ENCODE data around the gene PTPN23.
"Not testable (repeated sequence)": the region's sequence is repeated elsewhere in the genome, so short reads cannot be mapped to it uniquely, and the experiment has no call there.

PTPN23 gene

GRCh38 chr3:47456984-47457383 lies 76.2 kb downstream of the PTPN23 start:
- no peak for DNase-seq

GRCh38 chr3:47459534-47460085 lies 78.8 kb downstream of the PTPN23 start:
- not testable (repeated sequence) for DNase-seq

Measured in NCI-H345 (cell line).